Measurements from ENCODE around the gene PLEKHH1.

DNA sequence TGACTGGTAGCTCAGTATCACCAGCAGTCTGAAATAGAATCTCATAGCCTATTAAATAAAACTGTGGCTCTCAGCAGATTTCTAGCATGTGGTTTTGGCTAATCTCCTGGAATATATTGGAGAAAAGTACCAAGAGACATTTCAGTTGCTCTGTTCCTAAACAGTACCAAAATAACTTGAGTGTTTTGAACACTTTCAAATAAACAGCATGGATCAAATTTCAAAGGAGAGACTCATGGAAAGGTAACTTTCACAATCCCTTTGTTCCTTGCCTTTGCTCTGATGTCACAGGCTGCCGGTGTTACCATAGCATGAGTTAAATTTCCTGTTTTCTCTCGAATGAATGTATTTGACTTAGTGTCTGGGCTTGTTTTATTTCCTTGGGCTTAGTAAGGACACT is 90.0 kb downstream of the PLEKHH1 start:
- TF ChIP-seq, protein P1, sequence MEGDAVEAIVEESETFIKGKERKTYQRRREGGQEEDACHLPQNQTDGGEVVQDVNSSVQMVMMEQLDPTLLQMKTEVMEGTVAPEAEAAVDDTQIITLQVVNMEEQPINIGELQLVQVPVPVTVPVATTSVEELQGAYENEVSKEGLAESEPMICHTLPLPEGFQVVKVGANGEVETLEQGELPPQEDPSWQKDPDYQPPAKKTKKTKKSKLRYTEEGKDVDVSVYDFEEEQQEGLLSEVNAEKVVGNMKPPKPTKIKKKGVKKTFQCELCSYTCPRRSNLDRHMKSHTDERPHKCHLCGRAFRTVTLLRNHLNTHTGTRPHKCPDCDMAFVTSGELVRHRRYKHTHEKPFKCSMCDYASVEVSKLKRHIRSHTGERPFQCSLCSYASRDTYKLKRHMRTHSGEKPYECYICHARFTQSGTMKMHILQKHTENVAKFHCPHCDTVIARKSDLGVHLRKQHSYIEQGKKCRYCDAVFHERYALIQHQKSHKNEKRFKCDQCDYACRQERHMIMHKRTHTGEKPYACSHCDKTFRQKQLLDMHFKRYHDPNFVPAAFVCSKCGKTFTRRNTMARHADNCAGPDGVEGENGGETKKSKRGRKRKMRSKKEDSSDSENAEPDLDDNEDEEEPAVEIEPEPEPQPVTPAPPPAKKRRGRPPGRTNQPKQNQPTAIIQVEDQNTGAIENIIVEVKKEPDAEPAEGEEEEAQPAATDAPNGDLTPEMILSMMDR (IDR thresholded peaks at IDR 0.05) = no peak
- TF ChIP-seq EZH2phosphoT487 (IDR thresholded peaks at IDR 0.05) = no peak
- no peak for TF ChIP-seq EZH2 (IDR thresholded peaks at IDR 0.05)
